DND-41 (cell line): ENCODE measurements around the gene BCR.

Experiments used
- EZH2 ChIP-seq: IDR thresholded peaks from 3 replicates; pipeline ENCODE4 v1.6.1; 2012; ENCODE audit warnings: borderline replicate concordance, low read depth, mild to moderate bottlenecking, moderate library complexity, low read length, inconsistent platforms; ENCODE audit not compliant: severe bottlenecking
- TF ChIP-seq, protein P1 (sequence below): IDR thresholded peaks from 2 replicates; pipeline ENCODE4 v1.5.1; 2012; ENCODE audit warnings: borderline replicate concordance, low read length, moderate library complexity, mild to moderate bottlenecking; ENCODE audit not compliant: poor library complexity, severe bottlenecking; ENCODE audit errors: extremely low read depth

DNA sequence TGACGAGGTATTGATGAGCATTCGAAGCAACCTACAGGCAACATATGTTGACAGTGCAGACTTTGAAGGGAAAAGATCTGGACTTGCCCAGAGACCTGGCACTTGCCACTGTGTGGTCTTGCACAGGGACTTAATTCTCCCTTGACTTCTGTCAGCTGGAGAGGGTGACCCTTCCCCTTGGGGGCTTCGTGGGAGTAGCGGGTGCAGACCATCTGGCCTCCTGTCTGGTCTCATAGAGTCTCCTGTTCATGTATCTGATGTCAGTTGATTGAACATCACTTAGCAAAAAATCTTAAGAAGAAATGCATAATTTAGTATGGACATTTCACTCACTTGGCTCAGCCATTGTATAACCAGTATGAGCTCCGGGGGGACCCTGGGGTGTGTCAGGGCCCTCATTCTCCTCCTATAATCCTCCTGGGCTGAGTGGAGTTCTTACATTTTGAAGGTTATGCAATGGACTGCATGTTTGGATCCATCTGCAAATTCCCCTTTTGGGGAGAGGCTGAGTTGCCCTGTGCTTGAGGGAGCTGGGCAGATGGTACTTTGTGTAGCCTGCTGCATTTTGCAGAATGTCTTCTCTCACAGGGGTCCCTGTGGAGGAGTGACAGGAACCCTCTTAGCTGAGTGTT, 13.0 kb downstream of the BCR start:
- TF ChIP-seq, protein P1, sequence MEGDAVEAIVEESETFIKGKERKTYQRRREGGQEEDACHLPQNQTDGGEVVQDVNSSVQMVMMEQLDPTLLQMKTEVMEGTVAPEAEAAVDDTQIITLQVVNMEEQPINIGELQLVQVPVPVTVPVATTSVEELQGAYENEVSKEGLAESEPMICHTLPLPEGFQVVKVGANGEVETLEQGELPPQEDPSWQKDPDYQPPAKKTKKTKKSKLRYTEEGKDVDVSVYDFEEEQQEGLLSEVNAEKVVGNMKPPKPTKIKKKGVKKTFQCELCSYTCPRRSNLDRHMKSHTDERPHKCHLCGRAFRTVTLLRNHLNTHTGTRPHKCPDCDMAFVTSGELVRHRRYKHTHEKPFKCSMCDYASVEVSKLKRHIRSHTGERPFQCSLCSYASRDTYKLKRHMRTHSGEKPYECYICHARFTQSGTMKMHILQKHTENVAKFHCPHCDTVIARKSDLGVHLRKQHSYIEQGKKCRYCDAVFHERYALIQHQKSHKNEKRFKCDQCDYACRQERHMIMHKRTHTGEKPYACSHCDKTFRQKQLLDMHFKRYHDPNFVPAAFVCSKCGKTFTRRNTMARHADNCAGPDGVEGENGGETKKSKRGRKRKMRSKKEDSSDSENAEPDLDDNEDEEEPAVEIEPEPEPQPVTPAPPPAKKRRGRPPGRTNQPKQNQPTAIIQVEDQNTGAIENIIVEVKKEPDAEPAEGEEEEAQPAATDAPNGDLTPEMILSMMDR = no peak
- TF ChIP-seq EZH2 = no peak
